HepG2 (cell line): ENCODE results near the gene BPHL. TPM values are rescaled to one million over a fixed set of nuclear protein-coding genes. Genes with fewer than 3 reads are reported as not detected.

ENCODE experiments used
- ATRX ChIP-seq: sonication (generic); formaldehyde crosslinking; IDR thresholded peaks from 2 replicates; pipeline ENCODE4 v1.4.0; 2020; ENCODE audit warnings: missing genetic modification reagents, borderline replicate concordance
- EHMT2 ChIP-seq: fragments of 200-600 bp; sonication (generic); IDR thresholded peaks from 2 replicates; pipeline ENCODE4 v1.7.0; 2017; ENCODE audit warnings: antibody characterized with exemption, low read depth, low read length, borderline replicate concordance
- GABPB1 ChIP-seq: IDR thresholded peaks from 2 replicates; pipeline ENCODE4 v1.6.1; 2016; ENCODE audit warnings: mild to moderate bottlenecking, missing genetic modification reagents, moderate library complexity, missing compliant biosample characterization
- MYNN ChIP-seq: sonication (generic); formaldehyde crosslinking; IDR thresholded peaks from 2 replicates; pipeline ENCODE4 v1.4.0; 2020; ENCODE audit warnings: mild to moderate bottlenecking, low read depth, missing genetic modification reagents
- NFKB2 ChIP-seq: sonication (generic); formaldehyde crosslinking; IDR thresholded peaks from 2 replicates; pipeline ENCODE4 v1.4.0; 2020; ENCODE audit warnings: missing genetic modification reagents, borderline replicate concordance
- NFYB ChIP-seq: sonication (generic); formaldehyde crosslinking; IDR thresholded peaks from 2 replicates; pipeline ENCODE4 v1.4.0; 2020; ENCODE audit warnings: missing genetic modification reagents
- NRL ChIP-seq: sonication (generic); formaldehyde crosslinking; IDR thresholded peaks from 2 replicates; pipeline ENCODE4 v1.5.0; 2020; ENCODE audit warnings: missing genetic modification reagents, mild to moderate bottlenecking, moderate library complexity, borderline replicate concordance
- POLR2AphosphoS2 ChIP-seq: IDR thresholded peaks from 2 replicates; pipeline ENCODE4 v1.6.1; 2011; ENCODE audit warnings: low read depth, low read length, improper control_type of control experiment
- SNRNP70 ChIP-seq: fragments of 200-400 bp; formaldehyde crosslinking; IDR thresholded peaks from 2 replicates; pipeline ENCODE4 v1.6.1; 2017; ENCODE audit warnings: mild to moderate bottlenecking, low read depth, low read length, moderate library complexity
- TEAD3 ChIP-seq: optimal IDR thresholded peaks from 2 replicates; pipeline ENCODE3; 2016; ENCODE audit warnings: borderline replicate concordance
- ZBTB21 ChIP-seq: sonication (generic); formaldehyde crosslinking; IDR thresholded peaks from 2 replicates; pipeline ENCODE4 v1.4.0; 2020; ENCODE audit warnings: missing genetic modification reagents
- ZFP36L1 ChIP-seq: sonication (generic); formaldehyde crosslinking; IDR thresholded peaks from 2 replicates; pipeline ENCODE4 v1.8.0; 2022; ENCODE audit warnings: mild to moderate bottlenecking, missing genetic modification reagents, moderate library complexity
- ZKSCAN8 ChIP-seq: IDR thresholded peaks from 2 replicates; pipeline ENCODE4 v1.6.1; 2016; ENCODE audit warnings: borderline replicate concordance, missing genetic modification reagents, missing compliant biosample characterization
- ZNF34 ChIP-seq: sonication (generic); formaldehyde crosslinking; IDR thresholded peaks from 2 replicates; pipeline ENCODE4 v1.4.0; 2020; ENCODE audit warnings: mild to moderate bottlenecking, missing genetic modification reagents, borderline replicate concordance
- polyA plus RNA-seq, 8 experiments: library from polyadenylated mRNA; depleted of rRNA in 3 of 8; stranded (reverse) in 7 of 8; unstranded in 1 of 8; fragments of >200 nt; fragmentation: Illumina TruSeq in 4 of 8; extraction: Trizol in 4 of 8; gene quantifications; 2 replicates each; pipeline versions ENCODE4 v1.2.1 to v1.2.3, GENCODE V29; 2011 to 2016; ENCODE audit warnings: low read depth in 4 of 8, missing spikeins in 1 of 8, mixed read lengths in 1 of 8; ENCODE audit not compliant: insufficient read depth in 1 of 8
- total RNA-seq, 5 experiments: library from RNA; depleted of rRNA; stranded (reverse); fragments of >200 nt; fragmentation: Illumina TruSeq; extraction: Trizol; gene quantifications; 2 replicates each; pipeline ENCODE4 v1.2.3, GENCODE V29; 2016; ENCODE audit warnings: low read depth in 1 of 5
- TF ChIP-seq, protein P1 (sequence below), 2 experiments: sonication (generic) in 1 of 2; formaldehyde crosslinking in 1 of 2; IDR thresholded peaks; 2 replicates each; pipeline versions ENCODE4 v1.4.0 to v1.6.1; 2016 to 2020; ENCODE audit warnings: borderline replicate concordance in 1 of 2, low read depth in 1 of 2, mild to moderate bottlenecking in 1 of 2, missing genetic modification reagents in 1 of 2
- TF ChIP-seq, protein P2 (sequence below): IDR thresholded peaks from 2 replicates; pipeline ENCODE4 v1.6.1; 2016
- TF ChIP-seq, protein P3 (sequence below): sonication (generic); formaldehyde crosslinking; IDR thresholded peaks from 2 replicates; pipeline ENCODE4 v1.4.0; 2020; ENCODE audit warnings: mild to moderate bottlenecking, missing genetic modification reagents

BPHL gene
- total and polyA plus RNA-seq, 2 of the 13 experiments (the other 11 are each of a cell fraction or from before 2014, with no cell fraction given) = 37.8 to 39.5 TPM

DNA sequence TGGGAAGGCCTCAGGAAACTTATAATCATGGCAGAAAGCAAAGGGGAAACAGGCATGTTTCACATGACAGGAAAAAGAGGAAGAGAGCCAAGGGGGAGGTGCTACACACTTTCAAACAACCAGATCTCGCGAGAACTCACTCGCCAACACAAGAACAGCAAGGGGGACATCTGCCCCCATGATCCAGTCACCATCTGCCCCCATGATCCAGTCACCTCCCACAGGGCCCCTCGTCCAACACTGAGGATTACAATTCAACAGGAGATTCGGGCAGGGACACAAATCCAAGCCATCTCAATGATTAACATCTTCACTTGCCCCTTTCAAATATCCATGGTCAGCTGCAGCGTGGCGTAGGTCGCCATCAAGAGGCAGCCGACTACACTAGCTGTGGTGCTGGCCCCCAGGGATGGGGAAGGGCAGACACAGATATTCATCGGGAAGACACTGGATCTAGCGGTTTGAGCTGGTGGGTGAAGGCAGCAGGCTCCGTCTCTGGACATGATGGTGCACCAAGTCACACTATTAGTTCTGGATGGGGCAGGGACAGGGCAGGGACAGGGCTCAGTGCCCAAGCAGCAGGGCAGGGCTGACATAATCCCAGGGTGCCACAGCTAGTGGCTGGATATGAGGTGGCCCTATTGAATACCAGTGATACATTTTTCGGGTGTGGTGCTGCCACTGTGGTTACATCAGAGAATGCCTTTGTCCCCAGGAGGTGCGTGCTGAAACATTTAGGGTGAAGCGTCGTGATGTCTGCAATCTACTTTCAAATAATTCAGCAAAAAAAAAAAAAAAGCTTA is 77.4 kb downstream of the BPHL start (continued):
- TF ChIP-seq, protein P1, sequence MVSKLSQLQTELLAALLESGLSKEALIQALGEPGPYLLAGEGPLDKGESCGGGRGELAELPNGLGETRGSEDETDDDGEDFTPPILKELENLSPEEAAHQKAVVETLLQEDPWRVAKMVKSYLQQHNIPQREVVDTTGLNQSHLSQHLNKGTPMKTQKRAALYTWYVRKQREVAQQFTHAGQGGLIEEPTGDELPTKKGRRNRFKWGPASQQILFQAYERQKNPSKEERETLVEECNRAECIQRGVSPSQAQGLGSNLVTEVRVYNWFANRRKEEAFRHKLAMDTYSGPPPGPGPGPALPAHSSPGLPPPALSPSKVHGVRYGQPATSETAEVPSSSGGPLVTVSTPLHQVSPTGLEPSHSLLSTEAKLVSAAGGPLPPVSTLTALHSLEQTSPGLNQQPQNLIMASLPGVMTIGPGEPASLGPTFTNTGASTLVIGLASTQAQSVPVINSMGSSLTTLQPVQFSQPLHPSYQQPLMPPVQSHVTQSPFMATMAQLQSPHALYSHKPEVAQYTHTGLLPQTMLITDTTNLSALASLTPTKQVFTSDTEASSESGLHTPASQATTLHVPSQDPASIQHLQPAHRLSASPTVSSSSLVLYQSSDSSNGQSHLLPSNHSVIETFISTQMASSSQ (IDR thresholded peaks at IDR 0.05; ENCODE audit: low read depth) = peak; percentile 41
- TF ChIP-seq, protein P1 (CRISPR knock-in tag; IDR thresholded peaks at IDR 0.05; ENCODE audit: borderline replicate concordance) = 0 out of 2 replicates have a peak, but pooled peaks have one; percentile 41
- TF ChIP-seq GABPB1 = peak; percentile 47
- no peak for TF ChIP-seq ZBTB21 (CRISPR knock-in tag)
- TF ChIP-seq ZFP36L1 (CRISPR knock-in tag) = no peak
- no peak; the same call in 1 of the 2 replicates for TF ChIP-seq MYNN (CRISPR knock-in tag)
- TF ChIP-seq POLR2AphosphoS2 = no peak
- TF ChIP-seq, protein P2, sequence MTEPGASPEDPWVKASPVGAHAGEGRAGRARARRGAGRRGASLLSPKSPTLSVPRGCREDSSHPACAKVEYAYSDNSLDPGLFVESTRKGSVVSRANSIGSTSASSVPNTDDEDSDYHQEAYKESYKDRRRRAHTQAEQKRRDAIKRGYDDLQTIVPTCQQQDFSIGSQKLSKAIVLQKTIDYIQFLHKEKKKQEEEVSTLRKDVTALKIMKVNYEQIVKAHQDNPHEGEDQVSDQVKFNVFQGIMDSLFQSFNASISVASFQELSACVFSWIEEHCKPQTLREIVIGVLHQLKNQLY (CRISPR knock-in tag) = peak; percentile 71; the same call in 1 of the 2 replicates
- 0 out of 2 replicates have a peak, but pooled peaks have one; percentile 66 for TF ChIP-seq NRL (CRISPR knock-in tag)
- no peak for TF ChIP-seq SNRNP70
- peak; percentile 47; the same call in 1 of the 2 replicates for TF ChIP-seq NFYB
- TF ChIP-seq ZNF34 (CRISPR knock-in tag) = 0 out of 2 replicates have a peak, but pooled peaks have one; percentile 45
- TF ChIP-seq ATRX (CRISPR knock-in tag) = no peak
- peak; percentile 60; the same call in 1 of the 2 replicates for TF ChIP-seq ZKSCAN8 (CRISPR knock-in tag)
- TF ChIP-seq, protein P3, sequence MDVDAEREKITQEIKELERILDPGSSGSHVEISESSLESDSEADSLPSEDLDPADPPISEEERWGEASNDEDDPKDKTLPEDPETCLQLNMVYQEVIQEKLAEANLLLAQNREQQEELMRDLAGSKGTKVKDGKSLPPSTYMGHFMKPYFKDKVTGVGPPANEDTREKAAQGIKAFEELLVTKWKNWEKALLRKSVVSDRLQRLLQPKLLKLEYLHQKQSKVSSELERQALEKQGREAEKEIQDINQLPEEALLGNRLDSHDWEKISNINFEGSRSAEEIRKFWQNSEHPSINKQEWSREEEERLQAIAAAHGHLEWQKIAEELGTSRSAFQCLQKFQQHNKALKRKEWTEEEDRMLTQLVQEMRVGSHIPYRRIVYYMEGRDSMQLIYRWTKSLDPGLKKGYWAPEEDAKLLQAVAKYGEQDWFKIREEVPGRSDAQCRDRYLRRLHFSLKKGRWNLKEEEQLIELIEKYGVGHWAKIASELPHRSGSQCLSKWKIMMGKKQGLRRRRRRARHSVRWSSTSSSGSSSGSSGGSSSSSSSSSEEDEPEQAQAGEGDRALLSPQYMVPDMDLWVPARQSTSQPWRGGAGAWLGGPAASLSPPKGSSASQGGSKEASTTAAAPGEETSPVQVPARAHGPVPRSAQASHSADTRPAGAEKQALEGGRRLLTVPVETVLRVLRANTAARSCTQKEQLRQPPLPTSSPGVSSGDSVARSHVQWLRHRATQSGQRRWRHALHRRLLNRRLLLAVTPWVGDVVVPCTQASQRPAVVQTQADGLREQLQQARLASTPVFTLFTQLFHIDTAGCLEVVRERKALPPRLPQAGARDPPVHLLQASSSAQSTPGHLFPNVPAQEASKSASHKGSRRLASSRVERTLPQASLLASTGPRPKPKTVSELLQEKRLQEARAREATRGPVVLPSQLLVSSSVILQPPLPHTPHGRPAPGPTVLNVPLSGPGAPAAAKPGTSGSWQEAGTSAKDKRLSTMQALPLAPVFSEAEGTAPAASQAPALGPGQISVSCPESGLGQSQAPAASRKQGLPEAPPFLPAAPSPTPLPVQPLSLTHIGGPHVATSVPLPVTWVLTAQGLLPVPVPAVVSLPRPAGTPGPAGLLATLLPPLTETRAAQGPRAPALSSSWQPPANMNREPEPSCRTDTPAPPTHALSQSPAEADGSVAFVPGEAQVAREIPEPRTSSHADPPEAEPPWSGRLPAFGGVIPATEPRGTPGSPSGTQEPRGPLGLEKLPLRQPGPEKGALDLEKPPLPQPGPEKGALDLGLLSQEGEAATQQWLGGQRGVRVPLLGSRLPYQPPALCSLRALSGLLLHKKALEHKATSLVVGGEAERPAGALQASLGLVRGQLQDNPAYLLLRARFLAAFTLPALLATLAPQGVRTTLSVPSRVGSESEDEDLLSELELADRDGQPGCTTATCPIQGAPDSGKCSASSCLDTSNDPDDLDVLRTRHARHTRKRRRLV (CRISPR knock-in tag) = no peak
- no peak for TF ChIP-seq EHMT2
- peak; percentile 53 for TF ChIP-seq TEAD3 (CRISPR knock-in tag)
- TF ChIP-seq NFKB2 (CRISPR knock-in tag) = peak; percentile 73; the same call in 1 of the 2 replicates
